ENCODE data around the gene CEACAM1.
"Not testable (repeated sequence)": the region's sequence is repeated elsewhere in the genome, so short reads cannot be mapped to it uniquely, and the experiment has no call there.

The CEACAM1 gene

GRCh38 chr19:42552086-42553065 is 24.1 kb upstream of the CEACAM1 start:
- ATAC-seq = no peak
- no peak for TF ChIP-seq SNAI2 (CRISPR knock-in tag; IDR thresholded peaks at IDR 0.05)

DNA sequence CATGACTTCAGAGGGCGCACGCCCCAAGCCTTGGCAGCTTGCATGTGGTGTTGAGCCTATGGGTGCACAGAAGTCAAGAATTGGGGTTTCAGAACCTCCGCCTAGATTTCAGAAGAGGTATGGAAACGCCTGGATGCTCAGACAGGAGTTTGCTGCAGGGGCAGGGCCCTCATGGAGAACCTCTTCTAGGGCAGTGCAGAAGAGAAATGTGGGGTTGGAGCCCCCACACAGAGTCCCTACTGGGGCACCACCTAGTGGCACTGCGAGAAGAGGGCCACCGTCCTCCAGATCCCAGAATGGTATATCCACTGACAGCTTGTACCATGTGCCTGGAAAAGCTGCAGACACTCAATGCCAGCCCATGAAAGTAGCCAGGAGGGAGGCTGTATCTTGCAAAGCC is 22.2 kb upstream of the CEACAM1 start:
- not testable (repeated sequence) for ATAC-seq

- not testable (repeated sequence) for ATAC-seq
Measured at GRCh38 chr19:42549067-42549466, 20.8 kb upstream of the CEACAM1 start.

DNA sequence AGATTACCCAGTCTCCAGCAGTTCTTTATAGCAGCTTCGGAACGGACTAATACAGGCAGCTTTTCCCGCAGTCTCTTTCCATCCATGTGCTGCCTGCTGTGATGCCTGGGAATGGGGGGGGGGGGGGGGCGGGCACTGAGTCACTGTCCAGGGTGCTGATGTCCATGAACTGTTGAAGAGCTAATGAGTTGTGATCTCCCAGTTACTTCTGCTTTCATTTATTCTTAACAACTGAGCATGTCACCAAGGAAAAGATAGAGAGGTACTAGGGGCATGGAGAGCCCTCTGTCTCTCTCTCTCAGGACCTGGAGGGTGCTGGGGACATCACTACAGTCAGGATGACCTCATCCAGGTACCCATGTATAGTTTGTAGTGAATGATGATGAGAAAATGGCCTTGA is 20.3 kb upstream of the CEACAM1 start:
- no peak for ATAC-seq
- TF ChIP-seq, protein P1, sequence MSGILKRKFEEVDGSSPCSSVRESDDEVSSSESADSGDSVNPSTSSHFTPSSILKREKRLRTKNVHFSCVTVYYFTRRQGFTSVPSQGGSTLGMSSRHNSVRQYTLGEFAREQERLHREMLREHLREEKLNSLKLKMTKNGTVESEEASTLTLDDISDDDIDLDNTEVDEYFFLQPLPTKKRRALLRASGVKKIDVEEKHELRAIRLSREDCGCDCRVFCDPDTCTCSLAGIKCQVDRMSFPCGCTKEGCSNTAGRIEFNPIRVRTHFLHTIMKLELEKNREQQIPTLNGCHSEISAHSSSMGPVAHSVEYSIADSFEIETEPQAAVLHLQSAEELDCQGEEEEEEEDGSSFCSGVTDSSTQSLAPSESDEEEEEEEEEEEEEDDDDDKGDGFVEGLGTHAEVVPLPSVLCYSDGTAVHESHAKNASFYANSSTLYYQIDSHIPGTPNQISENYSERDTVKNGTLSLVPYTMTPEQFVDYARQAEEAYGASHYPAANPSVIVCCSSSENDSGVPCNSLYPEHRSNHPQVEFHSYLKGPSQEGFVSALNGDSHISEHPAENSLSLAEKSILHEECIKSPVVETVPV (CRISPR knock-in tag; IDR thresholded peaks at IDR 0.05) = no peak
- TF ChIP-seq, protein P2, sequence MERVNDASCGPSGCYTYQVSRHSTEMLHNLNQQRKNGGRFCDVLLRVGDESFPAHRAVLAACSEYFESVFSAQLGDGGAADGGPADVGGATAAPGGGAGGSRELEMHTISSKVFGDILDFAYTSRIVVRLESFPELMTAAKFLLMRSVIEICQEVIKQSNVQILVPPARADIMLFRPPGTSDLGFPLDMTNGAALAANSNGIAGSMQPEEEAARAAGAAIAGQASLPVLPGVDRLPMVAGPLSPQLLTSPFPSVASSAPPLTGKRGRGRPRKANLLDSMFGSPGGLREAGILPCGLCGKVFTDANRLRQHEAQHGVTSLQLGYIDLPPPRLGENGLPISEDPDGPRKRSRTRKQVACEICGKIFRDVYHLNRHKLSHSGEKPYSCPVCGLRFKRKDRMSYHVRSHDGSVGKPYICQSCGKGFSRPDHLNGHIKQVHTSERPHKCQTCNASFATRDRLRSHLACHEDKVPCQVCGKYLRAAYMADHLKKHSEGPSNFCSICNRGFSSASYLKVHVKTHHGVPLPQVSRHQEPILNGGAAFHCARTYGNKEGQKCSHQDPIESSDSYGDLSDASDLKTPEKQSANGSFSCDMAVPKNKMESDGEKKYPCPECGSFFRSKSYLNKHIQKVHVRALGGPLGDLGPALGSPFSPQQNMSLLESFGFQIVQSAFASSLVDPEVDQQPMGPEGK (CRISPR knock-in tag; IDR thresholded peaks at IDR 0.05; ENCODE audit: borderline replicate concordance) = no peak
- TF ChIP-seq SNAI2 (CRISPR knock-in tag; IDR thresholded peaks at IDR 0.05) (no peak), ZNF565 (CRISPR knock-in tag; conservative IDR thresholded peaks at IDR 0.05; ENCODE audit: low read depth) (no peak), ZC3H10 (CRISPR knock-in tag; IDR thresholded peaks at IDR 0.05) (no peak), POU6F1 (CRISPR knock-in tag; IDR thresholded peaks at IDR 0.05; ENCODE audit: borderline replicate concordance, low read depth) (no peak), OSR1 (CRISPR knock-in tag; IDR thresholded peaks at IDR 0.05) (no peak), PPARA (CRISPR knock-in tag; IDR thresholded peaks at IDR 0.05; ENCODE audit: borderline replicate concordance) (no peak), ARNTL (CRISPR knock-in tag; IDR thresholded peaks at IDR 0.05; ENCODE audit: borderline replicate concordance, low read depth) (no peak), TCF4 (CRISPR knock-in tag; IDR thresholded peaks at IDR 0.05; ENCODE audit: borderline replicate concordance) (no peak), CSDC2 (CRISPR knock-in tag; IDR thresholded peaks at IDR 0.05) (no peak), ZNF70 (CRISPR knock-in tag; IDR thresholded peaks at IDR 0.05) (no peak), RARB (CRISPR knock-in tag; IDR thresholded peaks at IDR 0.05) (no peak), TSHZ2 (CRISPR knock-in tag; IDR thresholded peaks at IDR 0.05) (no peak), ZFP30 (CRISPR knock-in tag; IDR thresholded peaks at IDR 0.05) (no peak), GLIS3 (CRISPR knock-in tag; IDR thresholded peaks at IDR 0.05) (no peak), TOX (CRISPR knock-in tag; IDR thresholded peaks at IDR 0.05; ENCODE audit: borderline replicate concordance) (no peak), ZNF8 (CRISPR knock-in tag; IDR thresholded peaks at IDR 0.05) (no peak), ISL1 (CRISPR knock-in tag; IDR thresholded peaks at IDR 0.05) (no peak)
- TF ChIP-seq, protein P3, sequence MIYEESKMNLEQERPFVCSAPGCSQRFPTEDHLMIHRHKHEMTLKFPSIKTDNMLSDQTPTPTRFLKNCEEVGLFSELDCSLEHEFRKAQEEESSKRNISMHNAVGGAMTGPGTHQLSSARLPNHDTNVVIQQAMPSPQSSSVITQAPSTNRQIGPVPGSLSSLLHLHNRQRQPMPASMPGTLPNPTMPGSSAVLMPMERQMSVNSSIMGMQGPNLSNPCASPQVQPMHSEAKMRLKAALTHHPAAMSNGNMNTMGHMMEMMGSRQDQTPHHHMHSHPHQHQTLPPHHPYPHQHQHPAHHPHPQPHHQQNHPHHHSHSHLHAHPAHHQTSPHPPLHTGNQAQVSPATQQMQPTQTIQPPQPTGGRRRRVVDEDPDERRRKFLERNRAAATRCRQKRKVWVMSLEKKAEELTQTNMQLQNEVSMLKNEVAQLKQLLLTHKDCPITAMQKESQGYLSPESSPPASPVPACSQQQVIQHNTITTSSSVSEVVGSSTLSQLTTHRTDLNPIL (CRISPR knock-in tag; IDR thresholded peaks at IDR 0.05; ENCODE audit: low read depth) = no peak
